HG03039 (cell line): ENCODE data around the gene INAFM2.

Source experiments
- ATAC-seq: cut with Tn5 transposase; IDR thresholded peaks from one replicate; pipeline ENCODE4 v1.9.1; 2021; ENCODE audit warnings: mild to moderate bottlenecking, moderate library complexity; ENCODE audit not compliant: unreplicated experiment

The INAFM2 gene

GRCh38 chr15:40323239-40323952, at the start of gene INAFM2:
Gene INAFM2, plus strand, starts transcription at chr15:40323692. Its CDS starts 364 bp downstream, at chr15:40324056.
- peak; percentile 78 for ATAC-seq

GRCh38 chr15:40274350-40275274, 48.9 kb upstream of the INAFM2 start:
- ATAC-seq = no peak

GRCh38 chr15:40275523-40275922, 48.0 kb upstream of the INAFM2 start:
- no peak for ATAC-seq

- no peak for ATAC-seq
Measured at GRCh38 chr15:40275954-40276353, 47.5 kb upstream of the INAFM2 start.

- no peak for ATAC-seq
Measured at GRCh38 chr15:40276927-40277326, 46.6 kb upstream of the INAFM2 start.

- no peak for ATAC-seq
Measured at GRCh38 chr15:40277471-40277870, 46.0 kb upstream of the INAFM2 start.

GRCh38 chr15:40278026-40278425, 45.5 kb upstream of the INAFM2 start:
- no peak for ATAC-seq

GRCh38 chr15:40279437-40280141, 43.9 kb upstream of the INAFM2 start:
- no peak for ATAC-seq

GRCh38 chr15:40280260-40281056, 43.0 kb upstream of the INAFM2 start:
- no peak for ATAC-seq

- no peak for ATAC-seq
Measured at GRCh38 chr15:40281057-40281800, 42.3 kb upstream of the INAFM2 start.

GRCh38 chr15:40281801-40282146, 41.7 kb upstream of the INAFM2 start:
- no peak for ATAC-seq

- no peak for ATAC-seq
Measured at GRCh38 chr15:40282147-40282868, 41.2 kb upstream of the INAFM2 start.

- ATAC-seq = no peak
Measured at GRCh38 chr15:40282869-40283614, 40.5 kb upstream of the INAFM2 start, which contains the start of gene ANKRD63. Gene ANKRD63, minus strand, starts transcription at chr15:40283064. Its CDS starts 478 bp downstream, at chr15:40282586.

GRCh38 chr15:40283615-40284300, 39.7 kb upstream of the INAFM2 start:
- no peak for ATAC-seq

- no peak for ATAC-seq
Measured at GRCh38 chr15:40285151-40285550, 38.3 kb upstream of the INAFM2 start.

- no peak for ATAC-seq
Measured at GRCh38 chr15:40285554-40286011, 37.9 kb upstream of the INAFM2 start.

- no peak for ATAC-seq
Measured at GRCh38 chr15:40286061-40286532, 37.4 kb upstream of the INAFM2 start.

GRCh38 chr15:40286794-40287193, 36.7 kb upstream of the INAFM2 start:
- no peak for ATAC-seq
